Measurements from ENCODE around the gene MID1IP1. TPM values are rescaled to one million over a fixed set of nuclear protein-coding genes. Genes with fewer than 3 reads are reported as not detected.

MID1IP1 gene
- total RNA-seq, 2 experiments from 2014 or later, result 74.6 to 79.4 TPM

DNA sequence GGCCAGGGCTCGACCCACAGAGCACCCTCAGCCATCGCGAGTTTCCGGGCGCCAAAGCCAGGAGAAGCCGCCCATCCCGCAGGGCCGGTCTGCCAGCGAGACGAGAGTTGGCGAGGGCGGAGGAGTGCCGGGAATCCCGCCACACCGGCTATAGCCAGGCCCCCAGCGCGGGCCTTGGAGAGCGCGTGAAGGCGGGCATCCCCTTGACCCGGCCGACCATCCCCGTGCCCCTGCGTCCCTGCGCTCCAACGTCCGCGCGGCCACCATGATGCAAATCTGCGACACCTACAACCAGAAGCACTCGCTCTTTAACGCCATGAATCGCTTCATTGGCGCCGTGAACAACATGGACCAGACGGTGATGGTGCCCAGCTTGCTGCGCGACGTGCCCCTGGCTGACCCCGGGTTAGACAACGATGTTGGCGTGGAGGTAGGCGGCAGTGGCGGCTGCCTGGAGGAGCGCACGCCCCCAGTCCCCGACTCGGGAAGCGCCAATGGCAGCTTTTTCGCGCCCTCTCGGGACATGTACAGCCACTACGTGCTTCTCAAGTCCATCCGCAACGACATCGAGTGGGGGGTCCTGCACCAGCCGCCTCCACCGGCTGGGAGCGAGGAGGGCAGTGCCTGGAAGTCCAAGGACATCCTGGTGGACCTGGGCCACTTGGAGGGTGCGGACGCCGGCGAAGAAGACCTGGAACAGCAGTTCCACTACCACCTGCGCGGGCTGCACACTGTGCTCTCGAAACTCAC lies 3.6 kb downstream of the MID1IP1 start:
- Mint-ChIP-seq H3K4me3 (peak overlapping the region; percentile 97), H3K36me3 (ENCODE audit: low read depth) (peaks cover 57% of the 10 kb centered on the region), H3K27ac (peak overlapping the region; percentile 98), H3K9me3 (no peaks in the 10 kb centered on the region), H3K4me1 (ENCODE audit: low read depth) (peaks cover 20% of the 10 kb centered on the region), H3K27me3 (no peaks in the 10 kb centered on the region)
- intact Hi-C loops (cut with micrococcal nuclease), result no loop called here
- ChIA-PET CTCF (no interaction called here), POLR2A (interaction anchor here (0.5 to 2.9 kb wide), 4 partner anchors 12 to 1368 kb away, joined by 3 to 18 read pairs (median 4); no protein-coding TSS in a partner anchor)
- TF ChIP-seq, protein P1, sequence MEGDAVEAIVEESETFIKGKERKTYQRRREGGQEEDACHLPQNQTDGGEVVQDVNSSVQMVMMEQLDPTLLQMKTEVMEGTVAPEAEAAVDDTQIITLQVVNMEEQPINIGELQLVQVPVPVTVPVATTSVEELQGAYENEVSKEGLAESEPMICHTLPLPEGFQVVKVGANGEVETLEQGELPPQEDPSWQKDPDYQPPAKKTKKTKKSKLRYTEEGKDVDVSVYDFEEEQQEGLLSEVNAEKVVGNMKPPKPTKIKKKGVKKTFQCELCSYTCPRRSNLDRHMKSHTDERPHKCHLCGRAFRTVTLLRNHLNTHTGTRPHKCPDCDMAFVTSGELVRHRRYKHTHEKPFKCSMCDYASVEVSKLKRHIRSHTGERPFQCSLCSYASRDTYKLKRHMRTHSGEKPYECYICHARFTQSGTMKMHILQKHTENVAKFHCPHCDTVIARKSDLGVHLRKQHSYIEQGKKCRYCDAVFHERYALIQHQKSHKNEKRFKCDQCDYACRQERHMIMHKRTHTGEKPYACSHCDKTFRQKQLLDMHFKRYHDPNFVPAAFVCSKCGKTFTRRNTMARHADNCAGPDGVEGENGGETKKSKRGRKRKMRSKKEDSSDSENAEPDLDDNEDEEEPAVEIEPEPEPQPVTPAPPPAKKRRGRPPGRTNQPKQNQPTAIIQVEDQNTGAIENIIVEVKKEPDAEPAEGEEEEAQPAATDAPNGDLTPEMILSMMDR (IDR thresholded peaks at IDR 0.05), result no peak
- ATAC-seq (no peak), DNase-seq (peak; percentile 40)

DNA sequence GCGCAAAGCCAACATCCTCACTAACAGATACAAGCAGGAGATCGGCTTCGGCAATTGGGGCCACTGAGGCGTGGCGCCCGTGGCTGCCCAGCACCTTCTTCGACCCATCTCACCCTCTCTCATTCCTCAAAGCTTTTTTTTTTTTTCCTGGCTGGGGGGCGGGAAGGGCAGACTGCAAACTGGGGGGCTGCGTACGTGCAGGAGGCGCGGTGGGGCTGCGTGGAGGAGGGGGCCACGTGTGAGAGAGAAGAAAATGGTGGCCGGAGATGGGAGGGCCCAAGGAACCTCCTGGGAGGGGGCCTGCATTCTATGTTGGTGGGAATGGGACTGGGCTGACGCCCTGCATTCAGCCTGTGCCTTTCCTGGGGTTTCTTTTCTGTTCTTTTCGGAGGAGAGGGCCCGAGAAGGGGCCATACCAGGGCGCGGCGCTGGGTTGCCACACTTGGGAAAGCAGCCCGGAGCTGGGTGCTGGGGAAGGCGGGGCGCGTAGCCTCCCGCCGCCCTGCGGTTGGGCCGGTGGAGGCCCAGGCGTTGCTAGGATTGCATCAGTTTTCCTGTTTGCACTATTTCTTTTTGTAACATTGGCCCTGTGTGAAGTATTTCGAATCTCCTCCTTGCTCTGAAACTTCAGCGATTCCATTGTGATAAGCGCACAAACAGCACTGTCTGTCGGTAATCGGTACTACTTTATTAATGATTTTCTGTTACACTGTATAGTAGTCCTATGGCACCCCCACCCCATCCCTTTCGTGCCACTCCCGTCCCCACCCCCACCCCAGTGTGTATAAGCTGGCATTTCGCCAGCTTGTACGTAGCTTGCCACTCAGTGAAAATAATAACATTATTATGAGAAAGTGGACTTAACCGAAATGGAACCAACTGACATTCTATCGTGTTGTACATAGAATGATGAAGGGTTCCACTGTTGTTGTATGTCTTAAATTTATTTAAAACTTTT lies 4.5 kb downstream of the MID1IP1 start:
- ChIA-PET CTCF (no interaction called here), POLR2A (interaction anchor here (0.5 to 2.9 kb wide), 3 partner anchors 11 to 1007 kb away, joined by 3 to 18 read pairs (median 3); no protein-coding TSS in a partner anchor)
- peak; percentile 13 for ATAC-seq
- DNase-seq, result peak; percentile 71
- Mint-ChIP-seq H3K27ac (peak overlapping the region; percentile 98), H3K4me1 (ENCODE audit: low read depth) (peaks cover 21% of the 10 kb centered on the region), H3K9me3 (no peaks in the 10 kb centered on the region), H3K4me3 (peak overlapping the region; percentile 97), H3K36me3 (ENCODE audit: low read depth) (peaks cover 54% of the 10 kb centered on the region), H3K27me3 (no peaks in the 10 kb centered on the region)
- TF ChIP-seq, protein P1 (IDR thresholded peaks at IDR 0.05), result no peak
- intact Hi-C loops (cut with micrococcal nuclease), result no loop called here

DNA sequence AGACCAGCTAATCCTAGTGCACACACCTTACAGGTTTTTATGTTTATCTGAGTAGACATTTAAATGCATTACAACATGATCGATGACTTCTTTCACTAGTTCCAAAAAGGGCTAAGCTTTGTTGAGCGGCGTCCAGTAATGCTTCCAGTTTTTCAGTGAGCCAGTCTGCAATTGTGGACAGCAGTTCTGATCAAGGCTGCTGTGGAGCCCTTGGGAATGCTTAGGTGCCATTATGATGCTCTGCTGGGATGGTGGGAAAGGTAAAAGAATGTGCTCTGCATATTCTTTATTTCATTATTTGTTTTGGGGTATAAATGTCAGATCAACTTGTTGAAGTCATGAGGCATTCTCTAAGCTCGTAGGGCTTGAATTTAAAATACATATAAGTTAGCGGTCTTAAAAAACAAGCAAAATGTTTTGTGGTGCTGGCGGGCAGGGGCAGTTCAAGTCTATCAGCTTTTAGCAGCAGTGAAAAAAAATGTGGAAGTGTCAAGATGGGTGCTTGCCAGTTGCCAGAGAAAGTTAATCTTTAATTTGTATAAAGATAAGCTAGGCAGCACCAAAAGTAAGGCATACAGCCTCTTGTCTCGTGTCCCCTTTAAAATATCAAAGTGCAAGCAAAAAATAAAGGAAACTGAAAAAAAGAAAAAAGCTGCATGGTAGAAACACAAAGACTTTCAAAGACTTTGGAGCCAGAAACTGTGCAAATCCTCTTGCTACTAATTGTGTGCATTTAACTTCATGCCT lies 5.8 kb downstream of the MID1IP1 start:
- Mint-ChIP-seq H3K27me3 (no peaks in the 10 kb centered on the region), H3K9me3 (no peaks in the 10 kb centered on the region), H3K4me1 (ENCODE audit: low read depth) (peaks cover 35% of the 10 kb centered on the region), H3K27ac (peak overlapping the region; percentile 98), H3K4me3 (peak overlapping the region; percentile 97), H3K36me3 (ENCODE audit: low read depth) (peaks cover 48% of the 10 kb centered on the region)
- intact Hi-C loops (cut with micrococcal nuclease), result no loop called here
- TF ChIP-seq, protein P1 (IDR thresholded peaks at IDR 0.05), result no peak
- DNase-seq, result no peak
- ATAC-seq, result no peak
- ChIA-PET CTCF (no interaction called here), POLR2A (interaction anchor here (2.9 kb wide), 1 partner anchor 10 kb away, joined by 18 read pairs; no protein-coding TSS in a partner anchor)

DNA sequence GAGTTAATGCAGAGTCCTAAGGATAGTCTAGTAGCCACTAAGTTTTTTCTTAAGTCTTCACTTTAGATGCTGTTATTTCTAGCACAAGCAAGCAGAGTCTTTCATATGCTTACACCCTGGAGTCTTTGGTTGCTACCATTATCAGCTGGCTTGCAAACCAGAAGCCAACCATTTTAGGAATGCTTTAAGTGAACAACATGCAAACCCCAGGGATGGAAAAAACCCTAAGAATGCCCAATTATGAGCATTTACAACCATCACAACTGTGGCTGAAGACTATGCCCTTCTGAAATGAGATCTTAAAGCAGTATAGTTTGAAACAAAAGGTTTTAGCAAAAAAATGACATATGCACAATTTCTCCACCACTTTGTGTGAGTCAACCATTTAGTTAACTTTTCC lies 6.6 kb downstream of the MID1IP1 start:
- Mint-ChIP-seq H3K4me3 (peak overlapping the region; percentile 97), H3K27ac (peak overlapping the region; percentile 98), H3K9me3 (no peaks in the 10 kb centered on the region), H3K4me1 (ENCODE audit: low read depth) (peaks cover 42% of the 10 kb centered on the region), H3K27me3 (no peaks in the 10 kb centered on the region), H3K36me3 (ENCODE audit: low read depth) (peaks cover 42% of the 10 kb centered on the region)
- ATAC-seq, result no peak
- POLR2A ChIA-PET, result interaction anchor here (2.9 kb wide), 1 partner anchor 9 kb away, joined by 18 read pairs; no protein-coding TSS in a partner anchor
- CTCF ChIA-PET, result no interaction called here
- TF ChIP-seq, protein P1 (IDR thresholded peaks at IDR 0.05), result no peak
- DNase-seq, result no peak
- intact Hi-C loops (cut with micrococcal nuclease), result no loop called here
